Cardiac atrium fibroblast (primary cell): Measurements from ENCODE around the gene SETX. TPM values are rescaled to one million over a fixed set of nuclear protein-coding genes. Genes with fewer than 3 reads are reported as not detected.

Source experiments
- total RNA-seq: library from RNA; depleted of rRNA; stranded (reverse); fragments of >200 nt; gene quantifications from 2 replicates; pipeline ENCODE4 v1.2.3, GENCODE V29; 2015

SETX gene
- 33.4 TPM in 2 replicates for total RNA-seq

GRCh38 chr9:132354637-132355355 lies at the start of gene SETX:
SETX (minus strand) TSS chr9:132354986; CDS start chr9:132349428, 5,558 bp downstream.

Other genes starting within 250 kb of the SETX start
- 2.3 and 4.7 TPM in 2 replicates for gene NTNG2, start 192.9 kb downstream of the SETX start, total RNA-seq
- gene TTF1, start 51.9 kb upstream of the SETX start, total RNA-seq = 5.8 TPM in 2 replicates
- gene CFAP77, start 55.2 kb upstream of the SETX start, total RNA-seq = not detected in 2 replicates
- gene BARHL1, start 227.6 kb upstream of the SETX start, total RNA-seq = not detected in 2 replicates